HG03575 (cell line): ENCODE data around the gene MED16.
"Not testable (repeated sequence)": the region's sequence is repeated elsewhere in the genome, so short reads cannot be mapped to it uniquely, and the experiment has no call there.

Experiments
- ATAC-seq: cut with Tn5 transposase; IDR thresholded peaks from one replicate; pipeline ENCODE4 v1.9.1; 2021; ENCODE audit not compliant: unreplicated experiment, insufficient number of reproducible peaks, low FRiP score; ENCODE audit errors: extremely low read depth

Gene MED16

DNA sequence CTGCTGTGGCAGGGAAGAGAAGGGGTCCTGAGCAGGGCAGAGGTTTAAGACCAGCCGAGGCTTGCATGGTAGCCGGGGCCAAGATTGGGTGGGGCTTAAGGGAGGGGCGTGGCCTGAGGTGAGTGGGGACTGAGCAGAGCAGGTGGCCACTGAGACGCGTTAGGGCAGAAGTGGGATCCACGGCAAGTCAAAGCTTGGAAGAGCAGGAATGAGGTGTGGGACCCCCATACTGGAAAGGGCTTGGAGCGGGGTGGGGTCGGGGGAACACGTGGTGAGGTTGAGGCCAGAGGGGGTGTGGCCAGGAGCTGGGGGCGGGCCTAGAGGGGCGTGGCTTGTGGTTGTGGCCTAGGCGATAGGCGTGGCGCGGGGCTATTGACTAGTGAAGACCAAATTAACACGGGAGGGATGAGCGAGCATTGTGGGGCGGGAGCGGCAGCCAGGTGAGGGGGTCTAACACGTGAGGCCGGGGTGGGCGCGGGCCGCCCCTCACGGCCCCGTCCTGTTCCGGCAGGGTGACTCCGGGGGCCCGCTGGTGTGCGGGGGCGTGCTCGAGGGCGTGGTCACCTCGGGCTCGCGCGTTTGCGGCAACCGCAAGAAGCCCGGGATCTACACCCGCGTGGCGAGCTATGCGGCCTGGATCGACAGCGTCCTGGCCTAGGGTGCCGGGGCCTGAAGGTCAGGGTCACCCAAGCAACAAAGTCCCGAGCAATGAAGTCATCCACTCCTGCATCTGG lies 30.2 kb downstream of the MED16 start:
- no peak for ATAC-seq

DNA sequence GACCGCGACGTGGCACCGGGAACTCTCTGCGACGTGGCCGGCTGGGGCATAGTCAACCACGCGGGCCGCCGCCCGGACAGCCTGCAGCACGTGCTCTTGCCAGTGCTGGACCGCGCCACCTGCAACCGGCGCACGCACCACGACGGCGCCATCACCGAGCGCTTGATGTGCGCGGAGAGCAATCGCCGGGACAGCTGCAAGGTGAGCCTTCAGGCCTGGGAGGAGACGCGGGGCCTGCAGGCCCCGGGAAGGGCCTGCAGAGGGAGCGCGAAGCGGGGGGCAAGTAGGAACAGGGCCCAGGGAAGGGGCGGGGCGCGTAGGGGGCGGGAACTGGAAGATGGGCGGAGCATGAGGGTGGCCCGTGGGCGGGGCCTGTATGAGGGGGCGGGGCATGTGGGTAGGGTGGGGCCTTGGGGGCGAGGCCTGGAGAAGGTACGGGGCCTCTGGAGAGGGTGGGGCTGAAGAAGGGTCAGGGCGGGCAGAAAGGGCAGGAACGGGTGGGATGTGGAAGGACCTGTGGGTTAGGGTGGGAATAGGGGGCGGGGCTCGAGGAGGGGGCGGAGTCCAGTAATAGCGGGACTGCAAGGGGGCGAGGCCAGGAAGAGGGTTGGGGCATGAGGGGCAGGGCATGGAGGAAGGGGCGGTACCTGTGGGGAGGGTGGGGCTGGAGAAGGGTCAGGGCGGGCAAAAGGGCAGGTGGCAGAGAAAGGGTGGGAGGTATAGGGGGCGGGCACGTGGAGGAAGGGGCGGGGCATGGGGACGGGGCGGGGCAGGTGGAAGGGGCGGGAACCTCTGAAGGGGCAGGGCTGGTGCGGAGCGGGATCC lies 31.0 kb downstream of the MED16 start:
- no peak for ATAC-seq

DNA sequence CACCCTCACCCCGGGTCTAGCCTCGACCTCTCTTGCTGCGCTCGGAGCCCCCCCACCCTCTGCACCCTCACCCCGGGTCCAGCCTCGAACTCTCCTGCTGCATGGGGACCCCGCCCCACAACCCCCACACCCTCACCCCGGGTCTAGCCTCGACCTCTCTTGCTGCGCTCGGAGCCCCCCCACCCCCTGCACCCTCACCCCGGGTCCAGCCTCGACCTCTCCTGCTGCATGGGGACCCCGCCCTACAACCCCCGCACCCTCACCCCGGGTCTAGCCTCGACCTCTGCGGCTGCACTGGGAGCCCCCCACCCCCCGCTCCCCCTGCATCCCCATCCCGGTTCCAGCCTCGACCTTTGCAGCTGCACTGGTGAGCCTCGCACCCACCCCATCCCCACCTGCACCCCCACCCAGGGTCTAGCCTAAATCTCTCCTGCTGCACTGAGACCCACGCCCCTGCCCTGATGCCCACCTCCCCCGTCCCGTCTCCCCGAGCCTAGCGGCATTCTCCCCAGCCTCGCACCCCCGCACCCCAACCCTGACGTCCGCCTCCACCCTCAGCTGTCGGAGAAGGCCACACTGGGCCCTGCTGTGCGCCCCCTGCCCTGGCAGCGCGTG lies 31.7 kb downstream of the MED16 start:
- ATAC-seq = no peak

DNA sequence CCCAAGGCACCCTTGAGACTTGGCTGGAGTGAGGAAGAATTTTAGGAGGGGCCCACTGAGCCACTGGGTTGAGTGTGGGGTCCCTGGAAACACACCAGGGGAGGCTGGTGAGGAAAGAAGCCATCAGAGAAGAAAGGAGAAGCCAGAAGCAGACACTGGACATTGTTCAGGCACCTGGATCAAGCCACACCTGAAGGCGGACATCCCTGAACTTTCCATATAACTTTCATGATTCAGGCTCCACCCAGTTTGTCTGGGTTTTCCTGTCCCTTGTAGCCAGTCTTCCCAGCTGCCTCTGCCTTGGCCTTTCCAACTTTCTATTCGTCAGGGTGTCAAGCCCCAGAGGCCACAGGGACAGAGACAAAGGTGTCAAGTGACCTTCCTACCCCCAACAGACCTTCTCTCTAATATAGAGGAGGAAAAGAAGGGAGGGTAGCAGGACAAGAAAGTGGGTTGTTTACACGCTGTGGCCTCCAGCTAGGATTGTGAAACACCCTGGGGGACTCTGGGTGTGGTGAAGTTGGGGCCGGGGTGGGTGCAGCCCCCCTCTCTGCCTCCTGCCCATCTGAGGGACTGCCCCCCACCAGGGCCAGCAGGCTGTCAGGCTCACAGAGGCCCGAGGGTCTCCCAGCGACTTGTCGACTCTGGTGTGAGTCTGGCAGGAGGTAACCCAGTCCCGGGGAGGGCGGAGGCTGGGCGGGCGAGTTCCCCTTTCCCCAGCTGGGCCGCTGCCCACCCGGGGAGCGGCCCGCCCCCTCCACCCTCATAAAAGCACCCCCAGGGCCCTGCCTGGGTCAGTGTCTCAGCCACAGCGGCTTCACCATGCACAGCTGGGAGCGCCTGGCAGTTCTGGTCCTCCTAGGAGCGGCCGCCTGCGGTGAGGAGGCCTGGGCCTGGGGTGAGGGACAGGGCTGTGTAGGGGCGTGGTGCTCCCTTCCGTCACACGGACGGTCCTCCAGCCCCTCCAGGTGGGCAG lies 33.8 kb downstream of the MED16 start, which contains the start of gene CFD:
Gene CFD (plus strand): TSS at position 797 of the 976 bp plus-strand sequence. CDS start 26 bp downstream, at position 823.
- no peak for ATAC-seq

DNA sequence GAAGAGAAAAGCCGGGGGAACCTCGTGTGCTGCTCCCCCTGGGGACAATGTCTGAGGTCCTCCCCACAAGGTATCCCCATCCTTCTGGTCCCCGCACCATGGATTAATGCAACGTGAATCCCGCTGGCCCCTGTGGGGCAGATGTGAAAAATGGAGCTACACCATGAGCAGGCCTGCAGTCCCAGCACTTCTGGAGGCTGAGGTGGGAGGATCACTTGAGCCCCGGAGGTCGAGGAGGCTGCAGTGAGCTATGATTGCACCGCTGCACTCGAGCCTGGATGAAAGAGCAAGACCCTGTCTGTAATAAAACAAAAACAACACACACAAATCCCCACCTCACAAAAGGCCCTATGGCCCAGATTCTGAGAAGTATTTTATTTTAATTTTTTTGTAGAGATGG lies 34.7 kb downstream of the MED16 start:
- no peak for ATAC-seq

DNA sequence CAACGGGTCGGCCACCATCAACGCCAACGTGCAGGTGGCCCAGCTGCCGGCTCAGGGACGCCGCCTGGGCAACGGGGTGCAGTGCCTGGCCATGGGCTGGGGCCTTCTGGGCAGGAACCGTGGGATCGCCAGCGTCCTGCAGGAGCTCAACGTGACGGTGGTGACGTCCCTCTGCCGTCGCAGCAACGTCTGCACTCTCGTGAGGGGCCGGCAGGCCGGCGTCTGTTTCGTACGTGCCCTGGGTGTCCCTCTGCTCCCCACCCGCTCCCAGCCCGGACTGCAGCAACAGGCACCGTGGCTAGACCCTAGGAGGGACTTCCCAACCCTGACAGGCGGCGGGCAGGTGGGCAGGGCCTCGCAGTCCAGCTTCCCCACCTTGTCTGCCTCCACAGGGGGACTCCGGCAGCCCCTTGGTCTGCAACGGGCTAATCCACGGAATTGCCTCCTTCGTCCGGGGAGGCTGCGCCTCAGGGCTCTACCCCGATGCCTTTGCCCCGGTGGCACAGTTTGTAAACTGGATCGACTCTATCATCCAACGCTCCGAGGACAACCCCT lies 37.3 kb downstream of the MED16 start:
- no peak for ATAC-seq

DNA sequence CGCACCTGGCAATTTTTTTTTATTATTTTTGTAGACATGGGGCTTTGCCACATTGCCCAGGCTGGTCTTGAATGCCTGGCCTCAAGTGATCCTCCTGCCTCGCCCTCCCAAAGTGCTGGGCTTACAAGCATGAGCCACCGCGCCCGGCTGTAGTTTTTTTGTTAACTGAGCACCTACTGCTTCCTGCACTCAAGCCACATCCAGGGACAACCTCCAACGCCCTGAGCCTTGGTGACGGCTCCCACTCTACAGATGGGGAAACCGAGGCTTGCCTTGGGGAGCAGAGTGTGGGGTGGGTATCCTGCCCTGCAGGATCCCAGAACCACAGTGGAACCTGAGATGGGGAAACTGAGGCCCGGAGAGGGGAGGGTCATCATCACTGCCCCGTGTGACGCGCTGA lies 37.8 kb downstream of the MED16 start:
- no peak for ATAC-seq

DNA sequence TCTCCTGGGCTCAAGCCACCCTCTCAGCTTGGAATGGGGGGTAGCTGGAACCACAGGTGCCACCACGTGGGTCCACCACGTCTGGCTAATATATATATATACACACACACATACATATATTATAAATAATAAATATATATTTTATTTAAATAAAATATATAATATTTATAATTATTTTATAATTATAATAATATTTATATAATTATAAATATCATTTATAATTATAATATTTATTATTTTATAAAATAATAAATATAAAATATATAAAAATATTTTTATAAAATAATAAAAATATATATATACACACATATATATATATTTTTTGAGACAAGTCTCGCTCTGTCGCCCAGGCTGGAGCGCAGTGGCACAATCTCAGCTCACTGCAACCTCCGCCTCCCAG lies 38.4 kb downstream of the MED16 start:
- ATAC-seq = no peak

DNA sequence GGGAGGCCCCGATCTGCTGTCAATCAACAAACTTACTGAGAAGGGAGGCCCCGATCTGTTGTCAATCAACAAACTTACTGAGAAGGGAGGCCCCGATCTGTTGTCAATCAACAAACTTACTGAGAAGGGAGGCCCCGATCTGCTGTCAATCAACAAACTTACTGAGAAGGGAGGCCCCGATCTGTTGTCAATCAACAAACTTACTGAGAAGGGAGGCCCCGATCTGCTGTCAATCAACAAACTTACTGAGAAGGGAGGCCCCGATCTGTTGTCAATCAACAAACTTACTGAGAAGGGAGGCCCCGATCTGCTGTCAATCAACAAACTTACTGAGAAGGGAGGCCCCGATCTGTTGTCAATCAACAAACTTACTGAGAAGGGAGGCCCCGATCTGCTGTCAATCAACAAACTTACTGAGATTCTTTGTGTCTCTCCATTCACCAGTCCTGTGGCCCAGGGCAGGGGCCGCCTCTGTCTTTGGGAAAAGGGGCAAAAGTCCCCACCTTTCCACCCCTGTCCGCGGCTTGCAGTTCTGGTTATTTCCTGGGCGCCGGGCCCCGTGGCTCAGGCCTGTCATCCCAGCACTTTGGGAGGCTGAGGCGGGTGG lies 39.3 kb downstream of the MED16 start:
- not testable (repeated sequence) for ATAC-seq

DNA sequence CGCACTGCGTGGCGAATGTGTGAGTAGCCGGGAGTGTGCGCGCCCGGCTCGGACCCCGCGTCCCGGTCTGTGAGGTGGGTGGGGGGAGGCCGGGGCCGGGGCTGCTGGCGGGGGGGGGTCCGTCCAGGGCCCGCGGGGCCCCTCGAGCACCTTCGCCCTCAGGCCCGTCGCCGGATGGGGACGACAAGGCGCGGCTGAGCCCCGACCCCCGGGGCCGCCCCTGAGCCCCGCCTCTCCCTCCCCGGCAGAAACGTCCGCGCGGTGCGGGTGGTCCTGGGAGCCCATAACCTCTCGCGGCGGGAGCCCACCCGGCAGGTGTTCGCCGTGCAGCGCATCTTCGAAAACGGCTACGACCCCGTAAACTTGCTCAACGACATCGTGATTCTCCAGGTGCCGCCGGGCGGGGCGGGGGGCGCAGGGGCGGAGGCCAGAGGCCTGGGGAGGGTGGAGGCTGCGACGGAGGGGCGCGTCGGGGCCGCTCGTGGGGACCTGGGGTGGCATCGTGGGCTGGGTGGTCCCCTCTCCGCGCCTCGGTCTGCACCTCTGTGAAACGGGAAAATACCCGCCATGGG lies 39.9 kb downstream of the MED16 start:
- ATAC-seq = no peak

DNA sequence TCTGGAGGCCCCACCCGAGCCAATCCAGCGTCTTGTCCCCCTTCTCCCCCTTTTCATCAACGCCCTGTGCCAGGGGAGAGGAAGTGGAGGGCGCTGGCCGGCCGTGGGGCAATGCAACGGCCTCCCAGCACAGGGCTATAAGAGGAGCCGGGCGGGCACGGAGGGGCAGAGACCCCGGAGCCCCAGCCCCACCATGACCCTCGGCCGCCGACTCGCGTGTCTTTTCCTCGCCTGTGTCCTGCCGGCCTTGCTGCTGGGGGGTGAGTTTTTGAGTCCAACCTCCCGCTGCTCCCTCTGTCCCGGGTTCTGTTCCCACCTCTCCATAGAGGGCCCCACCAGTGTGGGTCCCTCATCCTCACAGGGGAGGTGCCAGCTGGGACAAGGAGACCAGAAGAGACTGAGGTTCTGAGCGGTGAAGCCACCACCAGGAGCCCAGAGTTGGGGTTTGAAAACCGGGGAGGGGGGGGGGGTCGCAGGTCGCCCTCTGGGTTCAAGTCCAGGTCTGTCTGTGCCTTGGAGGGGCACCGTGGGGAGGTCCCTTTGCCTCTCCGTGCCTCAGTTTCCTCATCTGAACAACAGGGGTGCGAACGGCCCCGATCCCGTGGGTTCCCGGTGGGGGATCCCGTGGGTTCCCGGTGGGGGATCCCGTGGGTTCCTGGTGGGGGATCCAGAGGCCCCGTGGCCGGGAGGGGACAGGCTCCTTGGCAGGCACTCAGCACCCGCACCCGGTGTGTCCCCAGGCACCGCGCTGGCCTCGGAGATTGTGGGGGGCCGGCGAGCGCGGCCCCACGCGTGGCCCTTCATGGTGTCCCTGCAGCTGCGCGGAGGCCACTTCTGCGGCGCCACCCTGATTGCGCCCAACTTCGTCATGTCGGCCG lies 40.6 kb downstream of the MED16 start, which contains the start of gene ELANE:
Gene ELANE (plus strand): TSS at position 168 of the 878 bp plus-strand sequence. CDS start 26 bp downstream, at position 194.
- no peak for ATAC-seq

DNA sequence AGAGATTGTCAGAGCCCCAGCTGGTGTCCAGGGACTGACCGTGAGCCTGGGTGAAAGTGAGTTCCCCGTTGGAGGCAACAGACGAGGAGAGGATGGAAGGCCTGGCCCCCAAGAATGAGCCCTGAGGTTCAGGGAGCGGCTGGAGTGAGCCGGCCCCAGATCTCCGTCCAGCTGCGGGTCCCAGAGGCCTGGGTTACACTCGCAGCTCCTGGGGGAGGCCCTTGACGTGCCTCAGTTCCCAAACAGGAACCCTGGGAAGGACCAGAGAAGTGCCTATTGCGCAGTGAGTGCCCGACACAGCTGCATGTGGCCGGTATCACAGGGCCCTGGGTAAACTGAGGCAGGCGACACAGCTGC lies 42.0 kb downstream of the MED16 start:
- no peak for ATAC-seq

DNA sequence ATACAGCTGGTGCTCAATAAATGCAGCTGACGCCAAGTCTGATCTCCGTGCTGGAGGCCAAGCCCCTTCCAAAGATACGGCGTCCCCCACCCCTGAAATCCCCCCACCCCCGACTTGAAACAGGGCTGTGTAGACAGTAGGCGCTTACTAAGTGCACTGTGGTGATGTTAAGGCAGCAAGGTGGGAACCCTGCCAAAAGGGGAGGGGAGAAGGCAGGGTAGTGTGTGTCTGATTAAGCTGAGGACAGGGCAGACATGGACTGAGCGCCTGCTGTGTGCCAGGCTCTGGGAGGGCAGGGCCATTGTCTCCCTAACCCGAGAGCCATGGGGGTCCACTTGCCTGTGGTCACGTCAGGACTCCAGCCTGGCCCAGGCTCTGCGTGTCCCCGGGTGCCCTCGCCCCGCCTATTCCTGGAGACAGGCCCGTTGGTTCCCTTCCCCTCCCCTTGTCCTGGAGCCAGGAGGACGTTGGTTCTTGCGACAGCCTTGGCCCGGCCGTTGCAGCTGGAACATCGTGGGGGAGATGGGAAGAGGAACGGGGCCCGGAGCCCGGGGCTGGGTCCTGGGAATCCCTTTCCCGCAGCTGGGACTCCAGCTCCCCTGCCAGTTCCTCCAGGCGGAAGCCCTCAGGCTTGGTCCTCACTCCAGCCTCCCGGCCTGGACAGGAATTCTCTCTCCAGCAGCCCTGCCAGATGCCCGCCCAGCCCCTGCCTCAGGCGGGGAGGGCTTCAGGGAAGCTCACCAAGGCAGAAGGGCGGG lies 42.6 kb downstream of the MED16 start:
- no peak for ATAC-seq

DNA sequence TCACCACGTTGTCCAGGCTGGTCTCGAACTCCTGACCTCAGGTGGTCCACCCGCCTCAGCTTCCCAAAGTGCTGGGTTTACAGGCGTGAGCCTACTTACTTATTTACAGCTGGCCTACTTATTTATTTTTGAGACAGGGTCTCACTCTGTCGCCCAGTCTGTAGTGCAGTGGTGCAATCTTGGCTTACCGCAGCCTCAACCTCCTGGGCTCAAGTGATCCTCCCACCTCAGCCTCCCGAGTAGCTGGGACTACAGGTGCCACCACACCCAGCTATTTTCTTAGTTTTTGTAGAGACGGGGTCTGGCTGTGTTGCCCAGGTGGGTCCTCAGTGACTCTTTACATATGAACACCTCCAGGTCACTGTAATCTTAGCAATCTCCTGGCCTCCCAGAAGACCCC lies 43.8 kb downstream of the MED16 start:
- ATAC-seq = not testable (repeated sequence)

DNA sequence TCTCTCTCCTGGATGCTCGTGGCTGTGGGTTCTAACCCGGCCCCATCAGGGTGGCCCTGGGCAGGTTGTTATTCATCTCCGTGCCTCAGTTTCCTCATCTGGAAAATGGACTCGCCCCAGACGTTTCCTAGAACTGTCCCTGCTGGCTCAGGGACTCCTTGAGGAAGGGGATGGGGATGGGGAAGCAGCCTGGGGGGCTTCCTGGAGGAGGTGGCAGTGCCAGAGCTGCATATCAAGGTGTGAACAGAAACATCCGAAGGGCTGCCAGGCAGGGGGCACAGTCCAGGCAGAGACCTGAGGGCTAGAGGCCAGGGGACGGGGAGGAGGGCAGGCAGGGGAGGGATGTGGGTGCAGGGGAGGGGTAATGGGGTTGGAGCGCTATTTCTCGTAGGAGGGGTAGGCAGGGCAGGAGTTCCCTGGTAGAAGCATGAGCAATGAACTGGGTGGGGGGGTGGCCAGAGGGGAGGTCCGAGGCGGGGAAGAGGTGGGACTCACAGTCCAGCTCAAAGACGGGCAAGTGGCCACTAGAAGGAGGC lies 44.5 kb downstream of the MED16 start:
- ATAC-seq = no peak
